GF-D8 (cell line): ENCODE measurements around the gene CTNNA1.

Experiments
- DNase-seq: peaks from one replicate; lab custom pipeline; 2025; lab: John Stamatoyannopoulos, UW

CTNNA1 gene

GRCh38 chr5:138966236-138966985 lies 213.2 kb downstream of the CTNNA1 start:
- no peak for DNase-seq

DNA sequence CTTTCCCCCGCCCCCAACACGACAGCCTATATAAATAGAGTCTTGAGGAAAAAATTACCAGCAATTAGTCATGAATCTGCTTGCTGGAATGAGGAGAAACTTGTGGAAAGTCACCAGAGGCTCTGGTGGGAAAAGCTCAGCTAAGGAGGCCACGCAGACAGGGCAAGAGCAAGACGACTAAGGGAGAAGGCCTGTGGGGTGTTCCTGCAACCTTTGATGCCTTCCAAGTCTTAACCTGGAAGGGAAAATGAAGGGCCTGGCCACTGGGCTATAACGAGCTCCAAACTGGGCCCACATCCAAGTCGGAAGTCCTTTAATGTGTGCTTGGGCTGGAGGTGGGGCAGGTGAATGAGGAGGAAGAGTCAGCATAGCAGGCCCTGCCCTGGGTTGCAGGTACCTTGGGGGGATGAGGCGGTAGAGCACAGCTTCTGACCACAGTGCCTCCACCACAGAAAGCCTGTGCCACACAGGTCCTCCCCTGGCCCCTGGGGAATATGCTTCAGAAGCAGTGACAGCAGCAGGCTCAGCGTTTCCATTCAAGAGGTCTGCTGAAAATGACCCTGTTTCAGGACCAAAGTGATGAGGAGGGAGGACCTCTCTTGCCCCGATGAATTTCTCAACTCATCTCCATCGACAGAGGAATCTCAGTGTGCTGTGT lies 214.7 kb downstream of the CTNNA1 start:
- DNase-seq: no peak

GRCh38 chr5:138968601-138969000 lies 215.4 kb downstream of the CTNNA1 start:
- no peak for DNase-seq

DNA sequence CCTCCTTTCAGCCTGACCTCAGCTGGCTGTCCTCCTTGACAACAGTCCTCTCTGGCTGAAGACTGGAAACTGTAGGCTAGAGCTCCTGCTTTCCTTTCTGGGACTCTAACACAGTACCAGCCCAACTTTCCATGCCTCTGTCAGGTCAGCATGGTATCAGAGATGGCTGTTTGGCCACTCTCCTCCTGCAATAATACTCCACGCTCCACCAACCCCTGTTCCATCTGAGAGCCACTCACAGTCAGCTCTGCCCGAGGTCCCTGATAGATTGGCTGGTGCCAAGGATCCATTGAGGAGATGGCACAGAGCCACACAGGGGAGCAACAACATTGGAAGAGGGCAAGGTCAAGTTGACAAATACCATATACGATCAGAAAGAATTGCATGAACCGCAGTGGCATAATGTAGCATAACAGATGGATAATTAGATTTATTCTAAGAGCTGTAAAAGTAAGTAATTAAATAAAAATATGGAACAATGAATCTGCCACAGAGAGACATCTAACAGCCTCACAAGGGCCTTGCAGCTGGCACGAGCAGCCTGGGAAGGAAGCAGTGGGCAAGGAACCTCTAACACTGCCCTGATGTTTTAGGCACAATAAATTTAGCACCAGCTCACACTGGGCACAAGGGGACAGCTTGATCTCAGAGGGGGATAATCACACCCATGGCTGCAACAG lies 216.2 kb downstream of the CTNNA1 start:
- DNase-seq: no peak

DNA sequence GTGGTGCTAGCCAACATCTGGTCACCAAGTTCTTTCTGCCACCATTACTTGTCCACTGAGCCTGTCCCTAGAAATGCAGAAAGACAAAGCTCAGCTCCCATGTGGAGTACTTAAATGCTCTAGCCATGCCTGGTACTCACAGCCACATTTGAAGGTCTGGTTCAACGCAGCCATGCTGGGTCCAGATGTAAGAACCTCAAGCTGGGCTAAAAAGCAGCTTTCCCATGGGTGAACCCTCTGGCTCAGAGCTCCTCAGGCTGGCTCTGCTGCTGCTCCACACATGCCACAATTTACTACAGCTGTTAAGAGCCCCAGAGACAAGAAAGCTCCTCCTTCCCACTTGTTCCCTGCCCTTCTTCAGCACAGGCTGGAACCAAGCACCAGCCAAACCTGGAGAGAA lies 219.0 kb downstream of the CTNNA1 start:
- DNase-seq: no peak

DNA sequence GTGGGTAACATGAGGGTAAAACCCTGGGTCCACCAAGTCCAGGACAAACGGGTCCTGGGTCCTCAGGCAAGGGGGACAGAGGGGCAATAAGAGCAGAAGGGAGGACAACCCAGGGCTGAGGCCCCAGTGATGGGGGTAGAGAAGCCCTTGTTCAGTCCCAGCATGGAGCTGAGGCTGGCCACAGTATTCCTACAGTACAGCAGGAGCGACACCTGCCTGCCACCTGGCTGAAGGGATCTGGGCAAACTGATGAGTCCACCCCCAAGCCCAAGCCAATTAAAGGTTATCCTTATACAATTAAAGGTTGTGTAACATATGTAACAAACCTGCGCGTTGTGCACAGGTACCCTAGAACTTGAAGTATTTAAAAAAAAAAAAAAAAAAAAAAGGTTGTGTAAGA lies 219.6 kb downstream of the CTNNA1 start:
- DNase-seq: no peak

- no peak for DNase-seq
Observed at GRCh38 chr5:138974227-138975063, 221.2 kb downstream of the CTNNA1 start.

DNA sequence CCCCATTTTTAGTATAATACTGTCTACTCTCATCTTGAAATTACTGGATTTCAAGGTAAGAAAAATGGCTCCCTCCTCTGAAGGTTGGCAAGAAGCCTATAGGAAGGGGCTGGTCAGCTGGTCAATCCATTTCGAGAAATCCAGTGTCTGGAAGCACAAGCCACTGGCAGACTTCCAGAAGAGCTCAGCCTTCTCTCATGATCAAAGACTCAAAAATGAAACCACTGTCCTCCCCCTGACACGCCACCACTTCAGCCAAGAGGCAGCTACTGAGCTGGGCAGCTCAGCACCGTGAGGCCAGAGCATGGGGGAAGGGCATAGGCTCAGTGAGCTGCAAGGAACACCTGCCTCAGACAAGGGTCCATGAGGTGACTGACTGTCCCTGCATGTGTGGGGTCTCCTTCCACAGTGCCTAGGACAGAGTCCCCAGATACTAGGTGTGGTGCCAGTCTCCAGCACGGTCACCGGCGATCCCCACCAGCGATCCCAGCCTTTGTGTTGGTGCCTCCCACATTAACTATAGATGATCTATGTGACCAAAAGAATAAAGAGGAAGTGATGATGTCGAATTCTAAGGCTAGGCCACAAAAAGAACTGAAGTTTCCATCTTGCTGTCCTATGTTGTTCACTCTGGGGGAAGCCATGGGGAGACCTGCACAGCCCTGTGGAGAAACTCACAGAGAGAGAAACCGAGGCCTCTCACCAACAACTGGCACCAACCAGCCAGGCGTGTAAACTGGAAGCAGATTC lies 222.0 kb downstream of the CTNNA1 start:
- no peak for DNase-seq

DNA sequence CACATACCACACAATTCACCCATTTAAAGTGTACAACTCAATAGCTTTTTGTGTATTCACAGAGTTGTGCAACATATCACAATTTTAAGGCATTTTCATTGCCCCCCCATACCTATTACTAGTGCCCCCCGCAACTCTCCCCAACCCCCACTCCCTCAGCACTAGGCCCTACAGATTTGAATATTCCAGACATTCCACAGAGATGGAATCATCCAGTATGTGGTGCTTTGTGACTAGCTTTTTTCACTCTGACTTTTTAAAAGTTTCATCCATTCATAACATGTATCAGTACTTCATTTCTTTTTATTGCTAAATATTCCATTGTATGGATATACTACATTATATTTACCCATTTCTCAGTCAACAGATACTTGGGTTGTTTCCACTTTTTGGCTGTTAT lies 224.9 kb downstream of the CTNNA1 start:
- DNase-seq: no peak

DNA sequence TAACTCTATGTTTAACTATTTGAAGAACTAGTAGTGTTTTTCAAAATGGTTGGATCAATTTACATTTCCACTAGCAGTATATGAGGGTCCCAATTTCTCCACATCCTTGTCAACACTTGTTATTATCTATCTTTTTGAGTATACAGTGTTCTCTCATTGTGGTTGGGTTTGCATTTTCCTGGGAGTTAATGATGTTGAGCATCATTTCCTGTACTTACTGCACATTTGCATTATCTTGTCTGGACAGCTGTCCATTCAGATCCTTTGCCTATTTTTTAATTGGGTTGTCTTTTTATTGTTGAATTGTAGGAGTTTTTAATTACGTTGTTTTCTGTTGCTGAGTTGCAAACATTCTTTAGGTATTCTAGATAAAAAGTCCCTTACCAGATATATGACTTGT lies 225.4 kb downstream of the CTNNA1 start:
- DNase-seq: no peak

DNA sequence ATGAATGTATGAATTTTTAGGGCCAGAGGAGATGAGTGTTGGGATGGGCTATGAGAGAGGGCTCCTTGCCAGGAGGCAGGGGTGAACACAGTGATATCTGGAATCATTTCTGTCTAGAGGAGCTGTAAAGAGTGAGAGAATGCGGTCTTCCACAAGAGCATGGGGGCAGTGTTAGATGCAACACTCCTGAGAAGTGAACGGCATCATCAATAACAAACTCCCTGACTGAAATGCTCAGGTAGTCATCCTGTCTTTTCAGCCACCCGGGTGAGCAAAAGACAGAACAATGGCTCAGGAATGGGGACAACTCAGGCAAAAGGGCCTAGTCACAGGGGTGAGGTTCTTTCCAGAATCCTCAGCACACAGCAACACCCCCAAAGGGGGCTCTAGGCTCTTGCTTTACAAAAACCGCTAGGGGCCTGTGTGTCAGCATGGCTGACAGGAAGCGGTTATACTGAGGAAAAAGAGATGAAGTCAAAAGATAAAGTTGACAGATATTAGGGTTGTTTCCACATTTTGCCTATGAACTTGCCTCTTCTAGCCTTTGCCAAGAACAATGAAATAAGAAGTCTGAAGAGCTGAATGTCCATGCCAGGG lies 226.6 kb downstream of the CTNNA1 start:
- no peak for DNase-seq

GRCh38 chr5:138980441-138980840 lies 227.2 kb downstream of the CTNNA1 start:
- no peak for DNase-seq

DNA sequence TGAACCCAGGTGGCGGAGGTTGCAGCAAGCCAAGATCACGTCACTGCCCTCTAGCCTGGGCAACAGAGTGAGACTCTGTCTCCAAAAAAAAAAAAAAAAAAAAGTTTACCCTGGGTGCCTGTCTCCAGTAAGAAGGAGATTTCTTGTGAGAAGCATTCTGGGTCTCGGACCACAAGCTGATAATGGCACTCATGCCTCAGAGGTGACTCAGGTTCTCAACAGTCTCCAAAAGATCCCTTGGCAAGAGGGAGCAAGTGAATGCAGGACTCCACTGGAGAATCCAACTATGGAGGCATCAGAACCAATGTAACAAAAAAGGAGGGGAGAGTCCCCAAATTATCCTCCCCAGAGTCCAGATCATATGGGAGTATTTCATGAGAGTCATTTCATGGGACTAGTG lies 227.9 kb downstream of the CTNNA1 start:
- DNase-seq: no peak

GRCh38 chr5:138981586-138981985 lies 228.4 kb downstream of the CTNNA1 start:
- no peak for DNase-seq

- DNase-seq: no peak
Observed at GRCh38 chr5:138983984-138984383, 230.8 kb downstream of the CTNNA1 start.
